B cell (primary cell): ENCODE data around the gene CAPN10. TPM values are rescaled to one million over a fixed set of nuclear protein-coding genes. Genes with fewer than 3 reads are reported as not detected.

ENCODE experiments used
- ATAC-seq: fragments of 200-7000 bp; cut with Tn5 transposase; one replicate; pipeline ENCODE4 v1.10.0; 2021; ENCODE audit warnings: low read depth, mild to moderate bottlenecking, moderate number of reproducible peaks, moderate library complexity
- CTCF ChIA-PET: fragments of 350-600 bp; sonication (Branson Sonifier 250); formaldehyde crosslinking; loops from one replicate; lab custom pipeline; 2021; ENCODE audit warnings: antibody characterized with exemption, inconsistent platforms; lab: Charles Lee
- POLR2A ChIA-PET: fragments of 350-600 bp; sonication (Branson Sonifier 250); formaldehyde crosslinking; loops from one replicate; lab custom pipeline; 2021; ENCODE audit warnings: antibody characterized with exemption; lab: Charles Lee
- DNase-seq: peaks from one replicate; pipeline ENCODE4 v3.0.0; 2013
- H2AFZ ChIP-seq: 2 replicates; pipeline ENCODE4 v1.6.1; 2012; ENCODE audit warnings: mild to moderate bottlenecking, low read depth, low read length; ENCODE audit not compliant: insufficient read depth, poor library complexity, severe bottlenecking
- H3K27ac ChIP-seq, 2 donors: 1 replicate in 1 of 2; 2 replicates in 1 of 2; pipeline ENCODE4 v1.5.1; 2012 to 2013; ENCODE audit warnings: low read length in 2 of 2, mild to moderate bottlenecking in 2 of 2, moderate library complexity in 1 of 2
- H3K27me3 ChIP-seq, 4 experiments: fragments of 200-600 bp in 1 of 4; sonication (generic) in 1 of 4; replicated peaks in 1 of 4; 1 replicate in 2 of 4; 2 replicates in 2 of 4; pipeline versions ENCODE4 v1.6.1 to v1.7.0; 2013 to 2016; ENCODE audit warnings: low read length in 3 of 4, mild to moderate bottlenecking in 2 of 4, mixed read lengths in 1 of 4, moderate library complexity in 1 of 4; ENCODE audit not compliant: insufficient read depth in 4 of 4, control insufficient read depth in 3 of 4; ENCODE audit errors: control extremely low read depth in 1 of 4
- H3K36me3 ChIP-seq, 2 experiments: replicated peaks in 1 of 2; 1 replicate in 1 of 2; 2 replicates in 1 of 2; pipeline versions ENCODE4 v1.6.1 to v1.7.1; 2013; ENCODE audit warnings: low read length in 1 of 2; ENCODE audit not compliant: insufficient read depth in 2 of 2, control insufficient read depth in 1 of 2; ENCODE audit errors: control extremely low read depth in 1 of 2, extremely low read depth in 1 of 2
- H3K4me1 ChIP-seq, 2 donors: fragments of 200-600 bp in 1 of 2; sonication (generic) in 1 of 2; 1 replicate in 1 of 2; 2 replicates in 1 of 2; pipeline versions ENCODE4 v1.5.1 to v1.6.1; 2013 to 2017; ENCODE audit warnings: low read length in 2 of 2; ENCODE audit not compliant: control insufficient read depth in 2 of 2, insufficient read depth in 2 of 2
- H3K4me2 ChIP-seq: replicated peaks from 2 replicates; pipeline ENCODE3; 2012; ENCODE audit warnings: mild to moderate bottlenecking, low read depth, low read length; ENCODE audit not compliant: poor library complexity, severe bottlenecking
- H3K4me3 ChIP-seq, 5 experiments: fragments of 200-600 bp in 1 of 5; sonication (generic) in 1 of 5; 1 replicate in 3 of 5; 2 replicates in 2 of 5; pipeline versions ENCODE4 v1.5.1 to v1.7.0; 2011 to 2016; ENCODE audit warnings: low read length in 4 of 5, mild to moderate bottlenecking in 4 of 5, low read depth in 2 of 5, control low read depth in 1 of 5, moderate library complexity in 1 of 5; ENCODE audit not compliant: insufficient read depth in 1 of 5; ENCODE audit errors: control extremely low read depth in 1 of 5, extremely low read depth in 1 of 5
- H3K79me2 ChIP-seq: fragments of 200-600 bp; sonication (generic); one replicate; pipeline ENCODE4 v1.6.0; 2016; ENCODE audit warnings: low read length; ENCODE audit not compliant: control insufficient read depth, insufficient read depth
- H3K9ac ChIP-seq: fragments of 200-600 bp; sonication (generic); 2 replicates; pipeline ENCODE4 v1.6.1; 2017; ENCODE audit warnings: mild to moderate bottlenecking, low read length, moderate library complexity
- H3K9me3 ChIP-seq, 3 donors: one replicate each; pipeline versions ENCODE4 v1.6.1 to v1.7.1; 2013; ENCODE audit warnings: low read length in 2 of 3; ENCODE audit not compliant: control insufficient read depth in 2 of 3, insufficient read depth in 1 of 3; ENCODE audit errors: control extremely low read depth in 1 of 3
- H4K20me1 ChIP-seq: 2 replicates; pipeline ENCODE4 v1.6.0; 2012; ENCODE audit warnings: mild to moderate bottlenecking, low read length; ENCODE audit not compliant: insufficient read depth, control insufficient read depth, poor library complexity, severe bottlenecking
- H3K27ac Mint-ChIP-seq: one replicate; pipeline ENCODE4 v1.8.0; 2021; ENCODE audit warnings: mixed read lengths
- H3K27me3 Mint-ChIP-seq: one replicate; pipeline ENCODE4 v1.8.0; 2021; ENCODE audit warnings: mixed read lengths
- H3K4me1 Mint-ChIP-seq: one replicate; pipeline ENCODE4 v1.8.0; 2021; ENCODE audit warnings: mixed read lengths
- H3K4me3 Mint-ChIP-seq: one replicate; pipeline ENCODE4 v1.8.0; 2021; ENCODE audit warnings: mixed read lengths
- H3K9me3 Mint-ChIP-seq: one replicate; pipeline ENCODE4 v1.8.0; 2022; ENCODE audit warnings: mixed read lengths; ENCODE audit not compliant: insufficient read depth
- CTCF ChIP-seq: fragments of 200-600 bp; IDR thresholded peaks from one replicate; pipeline ENCODE4 v1.8.0; 2022; ENCODE audit warnings: antibody characterized with exemption, mild to moderate bottlenecking
- EZH2 ChIP-seq: IDR thresholded peaks from 2 replicates; pipeline ENCODE4 v1.6.1; 2012; ENCODE audit warnings: borderline replicate concordance, low read depth, mild to moderate bottlenecking, moderate library complexity, low read length; ENCODE audit not compliant: insufficient read depth, poor library complexity, severe bottlenecking
- WGBS: methylation state at CpG from one replicate; pipeline ENCODE4 v1.1.5; 2013; ENCODE audit warnings: missing lambda C conversion rate; ENCODE audit not compliant: insufficient coverage; 5-methylcytosine and 5-hydroxymethylcytosine counted together
- intact Hi-C: fragments of 100-400 bp; cut with micrococcal nuclease; formaldehyde crosslinking; loops from one replicate; pipeline ENCODE4 v1.10.0; 2022
- polyA plus RNA-seq: library from polyadenylated mRNA; depleted of rRNA; stranded (reverse); fragments of >200 nt; gene quantifications from 2 replicates; pipeline ENCODE4 v1.2.3, GENCODE V29; 2012
- total RNA-seq, 2 donors: library from RNA; stranded (reverse); fragments of 120-200 nt in 1 of 2; gene quantifications; 1 replicate in 1 of 2; 2 replicates in 1 of 2; pipeline versions ENCODE4 v1.2.3 to v1.2.4, GENCODE V29; 2013 to 2022

Gene CAPN10
- total and polyA plus RNA-seq, 2 donors (not counting 1 experiment from before 2014, with no cell fraction given) = 73.4 to 92.1 TPM

DNA sequence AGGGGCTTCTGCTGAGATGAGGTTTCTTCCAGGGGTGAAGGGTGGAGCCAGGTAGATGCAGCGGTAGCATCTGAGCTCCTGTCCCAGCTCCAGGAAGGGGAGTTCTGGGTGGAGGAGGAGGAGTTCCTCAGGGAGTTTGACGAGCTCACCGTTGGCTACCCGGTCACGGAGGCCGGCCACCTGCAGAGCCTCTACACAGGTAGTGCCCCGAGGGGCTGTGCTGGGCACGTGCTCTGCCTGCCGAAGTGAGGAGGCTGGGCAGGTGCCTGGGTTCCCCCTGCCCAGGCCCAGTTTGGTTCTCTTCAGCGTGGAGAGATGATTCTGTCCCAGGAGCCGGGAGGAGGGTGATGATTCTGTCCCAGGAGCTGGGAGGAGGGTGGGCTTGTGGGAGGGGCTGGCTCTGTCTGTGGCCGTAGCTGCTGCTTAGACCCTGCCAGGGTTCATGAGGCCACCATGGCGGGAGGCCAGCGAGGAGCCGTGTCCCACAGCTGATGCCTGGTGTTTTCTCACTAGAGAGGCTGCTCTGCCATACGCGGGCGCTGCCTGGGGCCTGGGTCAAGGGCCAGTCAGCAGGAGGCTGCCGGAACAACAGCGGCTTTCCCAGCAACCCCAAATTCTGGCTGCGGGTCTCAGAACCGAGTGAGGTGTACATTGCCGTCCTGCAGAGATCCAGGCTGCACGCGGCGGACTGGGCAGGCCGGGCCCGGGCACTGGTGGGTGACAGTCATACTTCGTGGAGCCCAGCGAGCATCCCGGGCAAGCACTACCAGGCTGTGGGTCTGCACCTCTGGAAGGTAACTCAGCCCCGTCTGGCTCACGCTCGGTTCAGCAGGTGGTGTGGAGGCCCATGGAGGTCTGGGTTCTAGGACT is 8.2 kb downstream of the CAPN10 start:
- POLR2A ChIA-PET = no interaction called here

More for the DNA sequence above, 8.2 kb downstream of the CAPN10 start:
- no peak for TF ChIP-seq CTCF
- no peak for TF ChIP-seq EZH2
- no peaks in the 10 kb centered on the region for H3K9me3 Mint-ChIP-seq
- no peak for DNase-seq
- Histone ChIP-seq H3K27me3 (no peaks in the 10 kb centered on the region), H3K9me3 (no peaks in the 10 kb centered on the region), H2AFZ (no peak overlapping the region), H3K27ac (no peak overlapping the region), H3K4me2 (no peak overlapping the region), H3K79me2 (peaks cover 50% of the 10 kb centered on the region), H3K9ac (no peak overlapping the region), H4K20me1 (peaks cover 64% of the 10 kb centered on the region), H3K4me1 (no peaks in the 10 kb centered on the region), H3K4me3 (no peak overlapping the region), H3K36me3 (peaks cover 0 to 50% of the 10 kb centered on the region in 2 experiments)
- H3K27ac Mint-ChIP-seq = no peak overlapping the region
- H3K4me1 Mint-ChIP-seq = no peaks in the 10 kb centered on the region
- 95% methylated on average over 34 of the region's 34 CpGs for WGBS
- no peak overlapping the region for H3K4me3 Mint-ChIP-seq
- CTCF ChIA-PET = interaction anchor here (0.9 kb wide), 1 partner anchor 8 kb away, joined by 3 read pairs; the partner anchor contains the start of gene CAPN10
- ATAC-seq = no peak
- intact Hi-C loops = no loop called here
- no peaks in the 10 kb centered on the region for H3K27me3 Mint-ChIP-seq
